Measurements from ENCODE around the gene TMEM132E.

The TMEM132E gene

DNA sequence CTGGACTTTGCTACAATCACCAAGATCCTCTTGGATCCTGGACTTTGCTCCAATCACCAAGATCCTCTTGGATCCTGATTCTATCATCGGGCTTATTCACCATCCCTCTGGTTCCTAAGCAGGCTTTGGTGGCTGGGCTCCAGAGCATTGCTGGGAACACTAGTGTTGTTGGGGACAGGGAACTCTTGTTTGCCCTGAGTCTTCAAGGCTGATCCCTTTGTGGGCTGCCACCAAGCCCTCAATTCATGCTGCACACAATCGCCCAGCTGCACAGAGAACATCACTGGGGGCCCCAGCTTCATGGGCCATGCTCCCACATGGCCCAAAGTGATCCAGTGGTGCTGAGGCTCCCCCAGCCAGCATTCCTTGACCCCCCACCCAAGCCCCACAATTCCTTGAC is 88.3 kb downstream of the TMEM132E start:
- Histone ChIP-seq H3K27ac (ENCODE audit: low read length) (no peak overlapping the region), H2AFZ (ENCODE audit: low read depth, low read length) (no peak overlapping the region), H3K79me2 (ENCODE audit: insufficient read depth, low read length) (no peaks in the 10 kb centered on the region), H3K9me3 (ENCODE audit: insufficient read depth, low read length, severe bottlenecking) (no peaks in the 10 kb centered on the region), H3K4me3 (ENCODE audit: low read depth in 1 of 2, low read length in 2 of 2) (no peak overlapping the region), H3K27me3 (ENCODE audit: insufficient read depth, low read length, poor library complexity) (peaks cover 9% of the 10 kb centered on the region), H4K20me1 (ENCODE audit: insufficient read depth, low read length) (no peaks in the 10 kb centered on the region), H3K36me3 (ENCODE audit: insufficient read depth, low read length) (no peaks in the 10 kb centered on the region), H3K9ac (ENCODE audit: low read depth, low read length) (no peak overlapping the region), H3K4me2 (ENCODE audit: insufficient read depth, low read length) (no peak overlapping the region), H3K4me1 (ENCODE audit: insufficient read depth, low read length) (no peaks in the 10 kb centered on the region)
- DNase-seq (no peak), ATAC-seq (ENCODE audit: insufficient read depth, low read depth) (no peak)
- TF ChIP-seq EZH2 (IDR thresholded peaks at IDR 0.05; ENCODE audit: borderline replicate concordance, low read depth, low read length, severe bottlenecking), result no peak
- TF ChIP-seq, protein P1, sequence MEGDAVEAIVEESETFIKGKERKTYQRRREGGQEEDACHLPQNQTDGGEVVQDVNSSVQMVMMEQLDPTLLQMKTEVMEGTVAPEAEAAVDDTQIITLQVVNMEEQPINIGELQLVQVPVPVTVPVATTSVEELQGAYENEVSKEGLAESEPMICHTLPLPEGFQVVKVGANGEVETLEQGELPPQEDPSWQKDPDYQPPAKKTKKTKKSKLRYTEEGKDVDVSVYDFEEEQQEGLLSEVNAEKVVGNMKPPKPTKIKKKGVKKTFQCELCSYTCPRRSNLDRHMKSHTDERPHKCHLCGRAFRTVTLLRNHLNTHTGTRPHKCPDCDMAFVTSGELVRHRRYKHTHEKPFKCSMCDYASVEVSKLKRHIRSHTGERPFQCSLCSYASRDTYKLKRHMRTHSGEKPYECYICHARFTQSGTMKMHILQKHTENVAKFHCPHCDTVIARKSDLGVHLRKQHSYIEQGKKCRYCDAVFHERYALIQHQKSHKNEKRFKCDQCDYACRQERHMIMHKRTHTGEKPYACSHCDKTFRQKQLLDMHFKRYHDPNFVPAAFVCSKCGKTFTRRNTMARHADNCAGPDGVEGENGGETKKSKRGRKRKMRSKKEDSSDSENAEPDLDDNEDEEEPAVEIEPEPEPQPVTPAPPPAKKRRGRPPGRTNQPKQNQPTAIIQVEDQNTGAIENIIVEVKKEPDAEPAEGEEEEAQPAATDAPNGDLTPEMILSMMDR (IDR thresholded peaks at IDR 0.05; ENCODE audit: borderline replicate concordance, extremely low read depth, low read length, poor library complexity, severe bottlenecking), result no peak

DNA sequence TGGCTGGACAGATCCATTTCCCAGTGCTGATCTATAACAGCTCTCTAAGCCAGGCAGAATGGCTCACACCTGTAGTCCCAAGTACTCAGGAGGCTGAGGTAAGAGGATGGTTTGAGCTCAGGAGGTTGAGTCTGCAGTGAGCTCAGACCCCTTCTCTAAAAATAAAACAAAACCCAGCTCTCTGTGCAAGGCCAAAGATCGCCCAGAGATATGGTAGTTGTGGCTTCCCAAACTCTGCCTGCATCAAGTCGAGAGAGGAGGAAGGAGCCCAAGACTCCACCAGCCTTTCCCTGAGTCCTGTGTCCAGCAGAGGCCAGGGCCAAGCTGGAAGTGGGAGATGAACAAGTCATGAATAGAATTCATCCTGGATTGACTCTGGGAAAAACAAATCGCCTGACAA is 88.8 kb downstream of the TMEM132E start:
- H3K27ac ChIP-seq (ENCODE audit: low read length), result no peak overlapping the region
- no peak overlapping the region for H2AFZ ChIP-seq (ENCODE audit: low read depth, low read length)
- TF ChIP-seq, protein P1 (IDR thresholded peaks at IDR 0.05; ENCODE audit: borderline replicate concordance, extremely low read depth, low read length, poor library complexity, severe bottlenecking), result no peak
- TF ChIP-seq EZH2 (IDR thresholded peaks at IDR 0.05; ENCODE audit: borderline replicate concordance, low read depth, low read length, severe bottlenecking), result no peak
- H3K9ac ChIP-seq (ENCODE audit: low read depth, low read length), result no peak overlapping the region
- H3K36me3 ChIP-seq (ENCODE audit: insufficient read depth, low read length), result no peaks in the 10 kb centered on the region
- H3K9me3 ChIP-seq (ENCODE audit: insufficient read depth, low read length, severe bottlenecking), result no peaks in the 10 kb centered on the region
- H3K4me2 ChIP-seq (ENCODE audit: insufficient read depth, low read length), result no peak overlapping the region
- H3K4me1 ChIP-seq (ENCODE audit: insufficient read depth, low read length), result no peaks in the 10 kb centered on the region
- DNase-seq, result no peak
- peaks cover 5% of the 10 kb centered on the region for H3K27me3 ChIP-seq (ENCODE audit: insufficient read depth, low read length, poor library complexity)
- H3K4me3 ChIP-seq (ENCODE audit: low read depth in 1 of 2, low read length in 2 of 2), result no peak overlapping the region
- no peaks in the 10 kb centered on the region for H4K20me1 ChIP-seq (ENCODE audit: insufficient read depth, low read length)
- no peaks in the 10 kb centered on the region for H3K79me2 ChIP-seq (ENCODE audit: insufficient read depth, low read length)
- ATAC-seq (ENCODE audit: insufficient read depth, low read depth), result no peak

DNA sequence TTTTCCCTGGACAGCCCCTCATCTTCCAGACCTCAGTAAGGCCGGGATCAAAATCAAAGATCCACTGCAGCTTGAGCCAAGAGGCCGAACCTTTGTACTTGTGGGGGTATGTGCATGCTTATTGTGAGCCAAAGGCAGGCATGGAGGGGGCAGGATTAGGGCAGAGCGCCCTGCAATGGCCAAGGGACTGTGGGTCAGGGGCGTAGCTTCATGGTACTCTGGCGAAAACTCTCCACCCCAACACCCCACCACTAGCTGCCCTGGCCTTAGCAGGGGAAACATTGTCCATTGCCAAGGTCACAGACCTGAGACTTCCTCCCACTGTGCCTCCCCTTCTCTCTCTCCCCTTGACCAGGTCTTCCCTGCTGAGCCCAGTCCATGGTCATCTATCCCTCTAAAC is 90.1 kb downstream of the TMEM132E start:
- no peak for TF ChIP-seq EZH2 (IDR thresholded peaks at IDR 0.05; ENCODE audit: borderline replicate concordance, low read depth, low read length, severe bottlenecking)
- TF ChIP-seq, protein P1 (IDR thresholded peaks at IDR 0.05; ENCODE audit: borderline replicate concordance, extremely low read depth, low read length, poor library complexity, severe bottlenecking), result no peak
- Histone ChIP-seq H3K79me2 (ENCODE audit: insufficient read depth, low read length) (no peaks in the 10 kb centered on the region), H3K27ac (ENCODE audit: low read length) (no peak overlapping the region), H3K9ac (ENCODE audit: low read depth, low read length) (no peak overlapping the region), H3K4me3 (ENCODE audit: low read depth in 1 of 2, low read length in 2 of 2) (no peak overlapping the region), H3K27me3 (ENCODE audit: insufficient read depth, low read length, poor library complexity) (peaks cover 3% of the 10 kb centered on the region), H3K9me3 (ENCODE audit: insufficient read depth, low read length, severe bottlenecking) (no peaks in the 10 kb centered on the region), H3K36me3 (ENCODE audit: insufficient read depth, low read length) (no peaks in the 10 kb centered on the region), H4K20me1 (ENCODE audit: insufficient read depth, low read length) (no peaks in the 10 kb centered on the region), H3K4me1 (ENCODE audit: insufficient read depth, low read length) (no peaks in the 10 kb centered on the region), H3K4me2 (ENCODE audit: insufficient read depth, low read length) (no peak overlapping the region), H2AFZ (ENCODE audit: low read depth, low read length) (no peak overlapping the region)
- no peak for ATAC-seq (ENCODE audit: insufficient read depth, low read depth)
- no peak for DNase-seq

DNA sequence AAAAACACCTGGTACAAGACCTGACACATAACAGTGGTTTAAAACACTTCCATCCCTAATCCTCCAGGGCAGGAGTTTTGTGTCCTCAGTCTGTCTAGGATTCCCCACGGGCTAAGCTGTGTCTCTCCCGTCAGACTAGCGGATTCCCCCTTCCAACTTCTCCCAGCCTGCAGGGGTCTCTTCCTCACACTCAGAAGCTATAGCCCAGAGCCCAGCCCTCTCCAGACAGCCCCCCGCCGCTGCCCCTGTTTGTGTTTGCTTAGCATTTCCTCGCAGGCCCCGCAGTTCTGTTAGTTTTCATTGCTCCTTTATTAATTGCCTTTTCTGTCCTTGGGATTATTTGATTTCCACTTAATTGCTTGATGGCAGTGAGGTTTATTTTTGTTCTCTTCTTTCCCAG is 91.2 kb downstream of the TMEM132E start:
- no peak for TF ChIP-seq EZH2 (IDR thresholded peaks at IDR 0.05; ENCODE audit: borderline replicate concordance, low read depth, low read length, severe bottlenecking)
- TF ChIP-seq, protein P1 (IDR thresholded peaks at IDR 0.05; ENCODE audit: borderline replicate concordance, extremely low read depth, low read length, poor library complexity, severe bottlenecking), result no peak
- H4K20me1 ChIP-seq (ENCODE audit: insufficient read depth, low read length), result no peaks in the 10 kb centered on the region
- no peak for ATAC-seq (ENCODE audit: insufficient read depth, low read depth)
- H3K27me3 ChIP-seq (ENCODE audit: insufficient read depth, low read length, poor library complexity), result peaks cover 3% of the 10 kb centered on the region
- H3K4me3 ChIP-seq (ENCODE audit: low read depth in 1 of 2, low read length in 2 of 2), result no peak overlapping the region
- H3K9me3 ChIP-seq (ENCODE audit: insufficient read depth, low read length, severe bottlenecking), result no peaks in the 10 kb centered on the region
- no peak for DNase-seq
- no peaks in the 10 kb centered on the region for H3K79me2 ChIP-seq (ENCODE audit: insufficient read depth, low read length)
- H3K4me2 ChIP-seq (ENCODE audit: insufficient read depth, low read length), result no peak overlapping the region
- H3K36me3 ChIP-seq (ENCODE audit: insufficient read depth, low read length), result no peaks in the 10 kb centered on the region
- no peaks in the 10 kb centered on the region for H3K4me1 ChIP-seq (ENCODE audit: insufficient read depth, low read length)
- no peak overlapping the region for H2AFZ ChIP-seq (ENCODE audit: low read depth, low read length)
- no peak overlapping the region for H3K27ac ChIP-seq (ENCODE audit: low read length)
- no peak overlapping the region for H3K9ac ChIP-seq (ENCODE audit: low read depth, low read length)
